8988T (cell line): Measurements from ENCODE around the gene AQP5.

Experiments
- DNase-seq: peaks from one replicate; pipeline ENCODE4 v3.0.0; 2011

Gene AQP5

DNA sequence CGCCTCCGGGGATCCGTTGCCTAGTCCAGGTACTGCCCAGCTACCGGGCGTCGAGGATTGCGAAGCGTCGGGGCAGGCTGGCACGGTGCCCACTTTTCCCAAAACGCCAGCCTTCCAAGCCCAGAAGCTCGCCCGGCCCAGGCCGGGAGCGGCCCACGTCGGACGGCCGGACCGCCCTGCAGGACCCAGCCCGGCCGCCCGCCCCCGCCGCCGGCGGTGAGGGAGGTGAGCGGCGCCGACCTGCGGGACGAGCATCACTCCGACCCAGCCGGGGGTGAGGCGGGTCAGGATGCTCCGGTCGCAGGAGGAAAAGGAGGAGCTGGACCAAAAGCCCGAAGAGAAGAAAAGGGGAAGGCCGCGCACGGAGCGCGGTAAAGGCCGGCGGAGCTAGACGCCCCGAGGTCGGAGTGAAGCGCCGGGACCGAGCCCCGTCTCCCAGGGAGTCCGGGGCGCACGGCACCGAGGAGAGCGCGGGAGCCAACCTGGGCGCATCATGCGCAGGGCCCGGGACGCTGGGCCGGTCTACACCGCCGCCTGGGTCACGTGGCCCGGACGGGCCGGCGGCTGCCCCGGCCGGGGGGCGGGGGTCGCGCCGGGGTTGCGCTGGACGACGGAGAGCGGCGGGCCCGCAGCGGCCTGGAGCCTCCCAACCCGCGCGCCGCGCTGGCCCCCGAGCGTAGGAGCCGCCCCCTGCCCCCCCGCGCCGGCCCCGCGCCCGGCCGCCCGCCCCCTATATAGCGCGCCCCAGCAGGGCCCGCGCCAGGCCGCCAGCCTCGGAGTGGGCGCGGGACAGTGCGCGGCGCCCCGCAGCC, at the start of gene AQP5:
TSS of gene AQP5 (plus strand) at position 762 of the 812 bp plus-strand sequence. CDS start 146 bp downstream, outside the sequence.
- no peak for DNase-seq

DNA sequence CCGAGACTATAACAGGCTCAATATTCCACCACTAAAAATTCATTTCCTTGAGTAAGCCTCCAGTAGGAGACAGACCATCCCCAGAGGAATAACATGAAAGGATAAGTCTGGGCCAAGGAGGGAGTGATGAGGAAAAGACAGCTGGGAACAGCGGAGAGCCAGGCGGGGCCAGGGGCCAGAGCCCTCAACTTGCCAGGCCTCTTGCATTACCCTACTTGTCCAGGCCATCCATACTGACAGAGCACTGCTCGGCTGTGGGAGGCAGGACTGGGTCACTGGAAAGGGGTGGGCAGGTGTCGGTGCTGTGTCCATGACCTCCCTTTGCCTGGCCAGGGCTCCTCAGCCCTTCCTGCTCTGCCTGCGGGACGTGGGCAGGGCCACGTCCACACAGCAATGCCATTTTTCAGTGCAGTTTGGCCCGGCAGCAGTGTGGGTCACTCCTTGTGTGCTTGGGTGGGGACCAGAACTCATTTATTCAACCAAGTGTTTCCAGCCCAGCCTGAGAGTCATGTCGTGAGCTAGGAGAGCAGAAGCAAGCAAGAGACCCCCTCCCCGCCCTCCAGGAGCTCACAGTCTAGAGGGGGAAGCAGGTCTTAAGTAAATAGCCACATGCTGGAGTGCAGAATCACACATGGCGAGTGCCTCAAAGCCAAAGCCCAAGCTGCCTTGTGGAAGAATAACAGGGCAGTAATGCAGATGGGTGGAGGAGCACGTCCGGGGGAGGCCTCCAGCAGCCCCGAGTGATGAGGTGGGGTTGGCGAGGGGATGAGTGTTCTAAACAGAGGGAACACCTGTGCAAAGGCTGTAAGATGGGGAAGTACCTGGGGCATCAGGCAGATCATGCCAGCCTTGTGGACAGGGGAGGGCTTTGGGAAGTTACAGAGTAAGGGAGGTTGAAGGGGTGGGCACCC, 49.1 kb upstream of the AQP5 start:
- DNase-seq, result no peak

DNA sequence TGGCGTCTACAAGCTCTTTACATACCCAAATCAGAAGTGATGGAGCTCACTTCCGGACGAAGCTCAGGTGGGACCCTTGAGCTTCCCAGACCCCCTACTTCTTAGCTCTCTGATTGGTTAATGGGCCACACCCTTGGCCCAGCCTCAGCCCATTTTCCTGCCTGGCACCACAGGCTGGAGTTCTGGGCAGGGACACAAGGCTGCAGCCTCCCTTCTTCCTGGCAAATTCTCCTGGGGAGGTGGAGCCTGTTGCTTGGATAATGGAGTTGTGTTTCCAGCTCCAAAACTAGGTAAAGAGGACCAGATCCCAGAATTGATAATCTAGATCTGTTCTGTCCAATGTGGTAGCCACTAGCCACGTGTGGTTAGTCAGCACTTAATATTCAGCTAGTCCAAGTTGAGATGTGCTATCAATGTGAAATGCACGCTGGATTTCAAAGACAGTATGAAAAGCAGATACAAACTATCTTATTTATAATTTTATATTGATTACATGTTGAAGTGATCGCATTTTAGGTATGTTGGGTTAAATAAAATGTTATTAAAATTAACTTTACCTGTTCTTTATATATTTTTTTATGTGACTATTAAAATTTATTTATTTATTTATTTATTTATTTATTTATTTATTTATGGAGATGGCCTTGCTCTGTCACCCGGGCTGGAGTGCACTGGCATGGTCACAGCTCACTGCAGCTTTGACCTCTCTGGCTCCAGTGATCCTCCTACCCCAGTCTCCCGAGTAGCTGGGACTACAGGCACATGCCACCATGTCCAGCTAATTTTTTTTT, 45.3 kb upstream of the AQP5 start:
- no peak for DNase-seq

DNA sequence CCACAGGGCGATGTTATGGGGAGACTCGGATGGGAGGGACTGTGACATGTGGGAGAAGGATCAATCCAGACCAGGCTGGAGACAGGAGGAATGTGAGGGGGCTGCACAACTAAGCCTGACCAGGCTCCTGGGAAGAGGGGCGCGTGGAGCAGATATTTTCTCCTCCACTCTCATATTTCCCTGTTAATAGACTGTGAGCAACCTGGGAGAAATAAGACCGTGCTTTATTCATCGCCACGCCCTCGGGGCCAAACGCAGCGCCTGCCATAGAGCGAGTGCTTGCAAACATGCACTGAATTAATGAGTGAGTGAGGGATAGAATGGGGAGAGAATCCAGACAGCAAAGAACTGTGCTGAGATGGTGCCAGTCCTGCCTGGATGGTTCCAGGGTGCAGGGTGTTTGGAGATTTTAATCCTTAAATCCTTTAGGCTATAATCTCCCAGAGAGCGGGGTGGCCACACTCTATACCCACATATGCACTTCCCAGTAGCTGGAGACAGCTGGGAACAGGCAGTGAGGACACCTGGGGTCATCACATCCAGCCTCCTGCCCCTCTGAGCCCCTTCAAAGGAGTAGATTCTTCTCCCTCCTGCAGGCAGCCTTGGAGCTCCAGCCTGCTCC, 44.4 kb upstream of the AQP5 start:
- no peak for DNase-seq

DNA sequence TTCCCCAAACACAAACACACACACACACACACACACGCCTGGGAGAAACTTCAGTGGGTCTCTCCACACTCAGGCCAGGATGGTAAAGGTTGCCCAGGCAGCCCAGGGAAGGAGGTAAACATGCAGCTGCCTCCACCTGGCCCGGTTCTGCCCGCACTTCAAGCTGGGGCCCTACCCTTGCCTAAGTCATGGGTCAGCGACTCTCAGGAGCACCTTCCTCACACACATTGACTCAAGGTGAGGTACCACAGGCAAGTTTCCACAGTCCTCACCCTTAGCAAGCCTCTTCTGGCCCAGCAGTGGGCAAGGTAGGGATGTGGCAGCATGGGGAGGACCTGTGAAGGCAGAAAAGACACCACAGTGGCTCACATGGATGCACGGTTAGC, 43.9 kb upstream of the AQP5 start:
- no peak for DNase-seq

DNA sequence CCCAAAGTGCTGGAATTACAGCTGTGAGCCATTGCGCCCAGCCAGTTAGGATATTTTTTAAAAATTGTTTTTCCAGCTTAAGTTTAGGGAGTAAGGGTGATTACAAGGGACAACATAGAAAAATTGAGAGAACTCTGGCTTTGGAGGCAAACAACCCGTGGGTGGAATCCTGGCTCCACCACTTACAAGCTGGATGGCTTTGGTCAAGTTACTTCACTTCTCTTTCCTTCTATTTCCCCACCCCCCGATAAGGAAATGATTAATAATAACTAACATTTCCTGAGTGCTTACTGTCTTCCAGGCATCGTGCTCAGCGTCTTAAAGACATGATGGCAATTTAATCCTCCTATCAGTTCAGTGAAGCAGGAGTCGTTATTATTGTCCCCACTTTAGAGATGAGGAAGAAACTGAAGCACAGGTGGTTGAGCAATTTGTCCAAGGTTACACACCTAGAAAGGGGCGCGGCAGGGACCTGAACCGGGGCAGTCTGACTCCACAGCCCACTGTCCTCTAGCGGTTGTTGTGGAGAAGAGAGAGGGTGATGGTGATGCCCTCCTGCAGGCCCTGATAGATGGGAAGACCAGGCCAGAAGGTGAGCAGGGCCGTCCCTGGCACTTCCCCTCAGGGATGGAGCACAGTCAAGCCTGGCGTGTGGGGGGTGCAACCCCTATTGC, 41.3 kb upstream of the AQP5 start:
- no peak for DNase-seq

DNA sequence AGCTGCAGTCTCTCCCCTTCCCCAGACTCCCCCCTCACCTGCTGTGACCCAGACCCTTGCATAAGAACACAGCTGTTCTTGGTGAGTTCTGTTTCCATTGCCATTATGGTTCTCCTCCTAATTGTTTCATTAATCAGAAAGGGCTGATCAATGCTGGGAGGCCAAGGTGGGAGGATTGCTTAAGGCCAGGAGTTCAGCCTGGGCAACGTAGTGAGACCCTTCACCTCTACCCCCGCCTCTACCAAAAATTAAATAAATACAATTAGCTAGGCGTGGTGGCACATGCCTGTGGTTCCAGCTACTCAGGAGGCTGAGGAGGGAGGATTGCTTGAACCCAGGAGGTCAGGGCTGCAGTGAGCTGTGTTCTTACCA, 40.8 kb upstream of the AQP5 start:
- DNase-seq, result no peak

DNA sequence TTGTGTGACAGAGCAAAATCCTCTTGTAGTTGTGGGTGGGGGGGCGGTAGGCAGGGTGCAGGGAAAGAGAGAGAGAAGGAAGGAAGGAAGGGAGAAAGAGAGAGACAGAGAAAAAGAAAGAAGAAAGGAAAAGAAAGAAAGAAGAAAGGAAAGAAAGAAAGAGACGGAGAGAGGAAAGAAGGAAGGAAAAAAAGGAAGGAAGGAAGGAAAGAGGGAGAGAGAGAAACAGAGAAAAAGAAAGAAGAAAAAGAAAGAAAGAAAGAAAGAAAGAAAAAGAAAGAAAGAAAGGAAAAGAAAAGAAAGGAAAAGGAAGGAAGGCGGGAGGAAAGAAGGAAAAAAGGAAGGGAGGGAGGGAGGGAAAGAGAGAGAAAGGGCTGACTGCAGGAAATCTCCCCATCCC, 40.4 kb upstream of the AQP5 start:
- DNase-seq, result no peak

DNA sequence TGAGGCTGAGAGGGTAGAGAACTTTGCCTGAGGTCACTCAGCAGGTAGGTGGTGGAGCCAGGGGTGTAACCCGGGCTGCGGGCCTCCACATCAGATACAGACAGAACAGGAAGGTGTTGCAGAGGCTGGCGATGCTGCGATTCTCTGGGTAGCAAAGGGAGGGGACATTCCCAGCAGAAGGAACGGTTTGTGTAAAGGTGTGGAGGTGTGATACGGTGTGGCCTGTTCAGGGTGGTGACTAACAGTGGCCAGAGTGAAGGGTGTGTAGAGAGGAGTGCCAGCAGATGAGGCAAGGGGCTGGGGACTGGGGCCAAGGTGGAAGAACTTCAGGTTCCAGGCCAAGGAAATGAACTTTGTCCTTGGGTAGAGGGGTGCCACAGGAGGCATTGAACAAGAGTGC, 39.7 kb upstream of the AQP5 start:
- DNase-seq, result no peak

DNA sequence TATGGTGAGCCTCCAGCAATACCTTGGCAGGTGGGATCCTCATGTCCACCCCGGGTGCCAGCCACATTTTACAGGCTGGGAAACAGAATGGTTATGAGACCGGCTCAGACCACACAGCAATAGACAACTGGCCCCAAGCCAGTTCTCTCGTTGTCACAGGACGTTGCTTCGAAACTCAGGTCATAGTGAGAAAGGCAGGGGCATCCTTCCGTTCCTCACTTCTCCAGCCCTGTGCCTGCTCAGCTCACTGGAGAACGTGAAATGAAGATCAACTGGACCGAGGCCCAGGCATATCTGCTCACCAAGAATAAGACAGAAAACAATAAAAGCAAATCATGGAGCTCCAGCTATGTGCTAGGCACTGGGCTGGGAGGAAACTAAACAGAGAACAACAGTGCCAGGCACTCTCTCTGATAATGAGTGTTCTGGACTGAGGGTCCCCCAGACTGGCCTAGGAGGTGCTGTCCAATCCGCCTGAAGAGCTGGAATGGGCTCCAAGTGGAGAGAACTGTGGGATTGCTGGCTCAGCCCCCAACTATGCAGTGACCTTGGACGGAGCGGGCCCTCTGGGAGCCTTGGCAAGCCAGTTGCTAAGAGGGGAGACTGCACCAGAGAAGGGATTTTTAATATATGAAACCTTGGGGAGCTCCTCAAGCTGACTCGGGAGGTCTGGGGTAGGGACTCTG, 39.2 kb upstream of the AQP5 start:
- DNase-seq, result no peak

DNA sequence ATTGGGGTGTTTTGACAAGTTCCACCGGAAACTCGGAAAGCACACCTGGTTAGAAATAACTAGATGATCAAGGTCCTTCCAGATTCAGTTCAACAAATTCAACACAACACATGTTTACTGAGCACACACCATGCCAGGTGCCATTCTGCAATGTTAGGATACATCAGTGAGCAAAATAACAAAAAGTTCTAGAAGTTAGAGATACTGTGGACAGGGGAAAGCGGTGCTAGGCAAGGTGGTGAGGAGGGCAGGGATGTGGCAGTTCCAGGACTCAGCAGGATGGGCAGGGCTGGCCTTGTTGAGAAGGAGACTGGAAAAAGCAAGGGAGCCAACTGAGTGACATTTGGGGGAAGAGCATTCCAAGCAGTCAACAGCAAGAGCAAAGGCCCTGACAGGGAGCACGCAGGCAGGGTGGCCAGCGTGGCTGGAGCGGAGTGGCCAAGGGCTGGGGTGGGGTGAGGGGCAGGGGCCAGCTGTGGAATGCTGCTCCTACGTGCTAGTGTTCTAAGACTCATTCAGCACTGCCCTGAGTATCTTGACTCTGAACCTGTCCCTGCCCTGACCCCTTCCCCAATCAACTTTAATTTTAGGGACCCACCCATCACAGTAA, 38.5 kb upstream of the AQP5 start:
- DNase-seq, result no peak

DNA sequence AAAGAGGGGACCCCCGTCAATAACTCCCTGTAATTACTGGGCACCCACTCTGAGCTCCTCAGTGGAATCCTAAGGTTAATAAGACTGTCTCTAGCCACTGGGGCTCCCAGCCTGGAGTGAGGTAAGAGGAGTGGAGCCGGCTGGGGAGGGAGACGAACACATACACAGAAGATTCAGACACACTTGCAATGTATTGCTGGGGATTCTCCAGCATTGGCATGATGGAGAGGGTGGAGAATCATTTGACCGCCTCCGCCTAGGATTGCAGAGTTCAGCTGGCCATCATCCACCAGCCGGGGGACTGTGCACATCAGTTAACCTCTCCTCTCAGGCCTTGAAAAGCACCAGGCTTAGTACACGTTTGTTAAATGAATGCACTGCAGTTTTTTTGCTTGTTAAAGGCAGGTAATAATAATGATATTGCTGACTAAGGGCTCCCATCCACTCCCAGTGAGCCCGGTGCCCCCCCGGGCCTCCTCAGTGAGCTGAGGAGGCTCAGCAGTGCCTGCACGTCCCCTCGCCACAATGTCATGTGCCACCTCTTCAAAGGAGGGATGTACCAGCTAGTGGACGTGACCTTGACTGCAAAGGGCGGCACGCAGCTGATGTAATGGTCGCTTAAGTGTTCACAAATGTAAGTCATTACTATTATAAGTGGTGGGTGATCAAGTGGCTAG, 37.7 kb upstream of the AQP5 start:
- no peak for DNase-seq

DNA sequence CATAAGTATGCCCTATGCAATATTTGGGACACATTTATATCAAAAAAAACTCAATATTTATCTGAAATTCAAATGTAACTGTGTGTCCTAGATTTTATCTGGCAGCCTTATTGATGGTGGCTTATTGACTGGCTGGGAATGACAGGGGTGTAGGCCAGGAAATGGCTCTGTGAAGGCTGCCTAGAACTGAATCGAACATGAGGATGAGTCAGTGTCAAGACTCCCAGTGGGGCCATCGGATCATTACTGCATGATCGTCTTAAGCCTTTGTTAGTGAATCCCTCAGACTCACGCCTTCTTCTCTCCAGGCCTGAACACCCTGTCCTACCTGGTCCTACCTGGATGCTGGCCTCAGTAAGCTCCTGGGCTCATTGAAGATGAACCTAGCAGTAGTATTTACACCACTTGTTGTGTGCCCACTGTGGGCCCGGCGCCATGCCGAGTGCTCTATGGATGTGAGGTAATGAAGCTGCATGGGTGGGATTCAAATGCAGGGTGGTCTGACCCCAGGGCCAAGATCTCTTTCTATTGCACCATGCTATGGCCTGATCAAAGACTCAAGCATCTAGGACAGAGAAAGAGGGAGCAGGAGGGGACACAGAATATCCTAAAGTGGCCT, 36.9 kb upstream of the AQP5 start:
- DNase-seq, result no peak

DNA sequence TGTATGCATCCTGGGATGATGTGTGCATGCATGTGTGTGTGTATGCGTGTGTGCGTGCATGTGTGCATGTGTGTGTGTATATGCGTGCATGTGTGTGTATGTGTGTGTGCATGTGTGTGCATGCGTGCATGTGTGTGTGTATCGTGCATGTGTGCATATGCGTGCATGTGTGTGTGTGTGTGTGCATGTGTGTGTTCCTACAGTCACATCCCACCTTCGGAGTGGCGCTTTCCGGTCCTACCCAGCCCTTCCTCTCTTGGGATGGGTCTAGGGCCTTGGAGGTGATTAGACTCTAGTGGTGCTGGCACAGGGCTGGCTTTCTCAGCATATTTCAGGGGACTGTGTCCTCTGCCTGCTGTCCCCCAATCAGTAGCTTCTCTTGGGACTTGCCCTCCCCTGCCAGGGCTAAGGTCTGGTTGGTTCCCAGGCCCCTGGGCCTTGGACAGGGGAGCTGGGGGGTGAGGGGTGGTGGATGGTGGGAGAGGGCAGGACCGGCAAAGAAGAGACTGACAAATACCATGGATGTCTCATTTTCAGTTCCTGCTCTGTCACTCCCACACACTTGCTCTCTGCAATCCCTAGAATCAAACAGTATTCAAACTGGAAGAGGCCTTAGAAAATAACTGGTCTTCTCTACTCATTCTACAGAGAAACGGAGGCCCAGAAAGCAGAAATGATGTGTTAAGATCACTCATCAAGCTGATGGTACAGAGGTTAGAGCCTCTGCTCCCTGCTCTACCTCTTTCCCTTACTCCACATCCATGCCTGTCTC, 36.1 kb upstream of the AQP5 start:
- no peak for DNase-seq

DNA sequence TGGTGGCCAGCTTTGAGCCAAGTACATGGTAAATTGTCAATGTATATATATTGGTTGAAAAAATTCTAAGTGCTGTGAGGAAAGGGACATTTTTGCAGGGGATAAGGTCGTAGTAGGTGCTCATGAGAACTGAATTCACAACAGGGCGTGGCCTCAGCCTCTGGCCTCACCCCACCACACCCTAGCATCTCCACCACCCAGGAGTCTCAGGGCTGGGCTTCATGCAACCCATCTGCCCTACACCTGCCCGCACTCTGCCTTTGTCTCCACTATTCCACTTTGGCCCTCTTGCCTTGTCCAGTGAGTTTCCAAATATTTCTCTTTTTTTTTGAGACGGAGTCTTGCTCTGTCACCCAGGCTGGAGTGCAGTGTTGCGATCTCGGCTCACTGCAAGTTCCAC, 33.2 kb upstream of the AQP5 start:
- DNase-seq, result no peak

DNA sequence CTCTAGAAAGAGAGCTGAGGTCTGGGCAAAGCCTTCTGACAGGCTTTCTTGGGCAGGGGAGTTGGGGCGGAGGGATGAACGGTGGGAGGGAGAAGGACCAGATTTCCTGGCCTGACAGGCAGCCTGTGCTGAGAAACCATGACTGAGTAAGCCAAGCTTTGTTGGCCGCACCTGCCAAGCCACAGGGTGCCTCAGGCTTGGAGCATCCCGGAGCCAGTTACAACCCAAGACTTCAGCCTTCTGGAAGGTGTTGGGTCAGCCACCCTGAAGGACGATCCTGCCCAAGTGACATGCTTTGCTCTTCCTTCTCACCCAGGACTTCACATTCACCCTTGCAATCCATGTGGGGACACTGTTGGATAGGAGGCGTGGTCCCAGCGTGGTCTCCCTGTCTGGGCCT, 32.1 kb upstream of the AQP5 start:
- DNase-seq, result no peak

DNA sequence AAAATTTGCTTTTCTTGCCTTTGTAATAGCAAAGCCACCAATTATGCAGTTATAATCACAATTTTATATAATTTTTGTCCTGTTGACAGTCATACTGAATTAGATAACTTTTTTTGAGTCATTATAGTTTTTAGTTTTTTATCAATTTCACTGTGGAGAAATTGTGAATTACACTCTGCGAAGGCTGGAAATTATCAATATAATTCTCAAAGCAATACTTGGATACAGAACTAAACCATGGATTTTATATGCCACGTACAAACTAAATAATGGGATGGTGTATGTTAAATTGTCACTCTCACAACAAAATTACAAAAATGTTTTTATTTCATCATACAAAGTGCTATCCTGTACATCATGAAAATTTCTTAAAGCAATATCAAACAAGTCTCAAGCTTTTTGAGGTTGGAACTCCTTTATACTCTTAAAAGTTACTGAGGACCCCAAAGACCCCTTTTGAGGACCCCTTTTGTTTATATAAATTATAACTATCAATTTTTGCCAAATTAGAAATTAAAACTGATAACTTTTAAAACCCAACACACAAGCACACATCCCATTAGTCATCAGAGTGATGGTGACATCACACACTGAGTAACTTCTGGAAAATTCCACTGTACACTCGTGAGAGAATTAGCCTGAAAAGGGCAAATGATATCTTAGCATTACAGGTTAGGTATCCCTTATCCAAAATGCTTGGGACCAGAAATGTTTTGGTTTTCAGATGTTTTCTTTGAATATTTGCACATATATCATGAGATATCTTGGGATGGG, 31.0 kb upstream of the AQP5 start:
- DNase-seq, result no peak

DNA sequence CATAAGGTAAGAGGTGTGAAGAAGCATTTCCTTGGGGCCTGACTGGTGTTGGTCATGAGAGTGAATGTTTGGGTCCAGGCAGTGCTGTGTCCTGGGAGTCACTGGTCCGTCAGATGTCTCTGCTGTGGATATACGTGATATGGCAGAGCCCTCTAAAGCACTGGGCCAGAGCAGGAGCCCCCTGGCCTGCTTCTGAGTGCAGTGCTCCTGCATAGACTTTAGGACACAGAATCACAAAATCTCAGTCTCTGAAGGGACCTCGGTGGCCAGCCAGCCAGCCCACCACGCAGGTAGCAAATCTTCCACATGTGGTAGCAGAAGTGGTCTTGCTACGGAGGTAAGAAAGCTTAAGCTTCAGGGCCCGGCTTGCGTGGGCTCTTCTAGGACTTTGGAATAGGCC, 29.6 kb upstream of the AQP5 start:
- no peak for DNase-seq
